Measurements from ENCODE around the gene DNAJC6. TPM values are rescaled to one million over a fixed set of nuclear protein-coding genes. Genes with fewer than 3 reads are reported as not detected.

Gene DNAJC6
- total and polyA plus RNA-seq, 2 experiments from 2014 or later = 2.5 to 2.8 TPM

DNA sequence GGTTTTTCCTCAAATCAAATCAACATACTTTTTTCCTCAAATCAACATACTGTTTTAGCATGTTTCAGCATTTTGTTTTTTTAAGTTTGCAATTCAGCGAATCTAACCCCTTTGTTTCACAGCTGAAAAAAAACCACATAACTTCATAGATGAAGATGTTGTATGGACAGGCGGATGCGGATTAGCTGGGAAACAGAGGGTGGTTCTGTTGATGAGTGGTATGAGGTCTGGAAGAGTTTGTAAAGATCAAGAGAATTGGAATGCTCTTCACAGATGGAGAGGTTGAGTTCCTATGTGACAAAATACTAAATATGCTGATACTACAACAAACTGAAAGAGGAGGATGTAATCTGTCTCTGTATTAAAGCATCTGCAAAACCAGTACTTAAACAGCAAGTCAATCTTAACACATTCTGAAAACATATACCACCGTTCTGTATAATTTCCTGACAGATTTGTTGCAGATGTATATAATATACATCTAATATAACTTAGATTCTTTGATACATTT lies 100.5 kb downstream of the DNAJC6 start:
- TF ChIP-seq EZH2 (IDR thresholded peaks at IDR 0.05; ENCODE audit: insufficient read depth, poor library complexity, severe bottlenecking) (no peak), EZH2phosphoT487 (IDR thresholded peaks at IDR 0.05; ENCODE audit: insufficient read depth, low read depth) (no peak)
- H3K27ac ChIP-seq = no peak overlapping the region
- no peaks in the 10 kb centered on the region for H4K20me1 ChIP-seq (ENCODE audit: insufficient read depth)
- WGBS, 2 experiments (ENCODE audit: low coverage in 1 of 2, low lambda C conversion rate in 2 of 2, missing lambda C conversion rate in 2 of 2) = 88 to 91% methylated on average over 4 of the region's 4 CpGs
- 0 out of 2 replicates have a peak, but pooled peaks cover 10% of the 10 kb centered on the region for H3F3A ChIP-seq (ENCODE audit: insufficient read depth)
- no peaks in the 10 kb centered on the region for H3K27me3 ChIP-seq (replicated peaks; ENCODE audit: insufficient read depth)
- no peaks in the 10 kb centered on the region for H3K36me3 ChIP-seq (ENCODE audit: low read depth)
- no peak overlapping the region for H2AFZ ChIP-seq
- H3K79me2 ChIP-seq (ENCODE audit: insufficient read depth) = no peaks in the 10 kb centered on the region
- no peaks in the 10 kb centered on the region for H3K9me2 ChIP-seq (ENCODE audit: insufficient read depth)
- no peak overlapping the region for H3K4me2 ChIP-seq (ENCODE audit: unreplicated experiment)
- peaks cover 8% of the 10 kb centered on the region; the same call in 1 of the 2 replicates for H3K4me1 ChIP-seq (ENCODE audit: insufficient read depth)
- no peak for DNase-seq
- no peaks in the 10 kb centered on the region for H3K9me3 ChIP-seq (ENCODE audit: low read depth)
- no peak overlapping the region for H3K9ac ChIP-seq
- in situ Hi-C loops (cut with MboI) = no loop called here
- H3K4me3 ChIP-seq = no peak overlapping the region

DNA sequence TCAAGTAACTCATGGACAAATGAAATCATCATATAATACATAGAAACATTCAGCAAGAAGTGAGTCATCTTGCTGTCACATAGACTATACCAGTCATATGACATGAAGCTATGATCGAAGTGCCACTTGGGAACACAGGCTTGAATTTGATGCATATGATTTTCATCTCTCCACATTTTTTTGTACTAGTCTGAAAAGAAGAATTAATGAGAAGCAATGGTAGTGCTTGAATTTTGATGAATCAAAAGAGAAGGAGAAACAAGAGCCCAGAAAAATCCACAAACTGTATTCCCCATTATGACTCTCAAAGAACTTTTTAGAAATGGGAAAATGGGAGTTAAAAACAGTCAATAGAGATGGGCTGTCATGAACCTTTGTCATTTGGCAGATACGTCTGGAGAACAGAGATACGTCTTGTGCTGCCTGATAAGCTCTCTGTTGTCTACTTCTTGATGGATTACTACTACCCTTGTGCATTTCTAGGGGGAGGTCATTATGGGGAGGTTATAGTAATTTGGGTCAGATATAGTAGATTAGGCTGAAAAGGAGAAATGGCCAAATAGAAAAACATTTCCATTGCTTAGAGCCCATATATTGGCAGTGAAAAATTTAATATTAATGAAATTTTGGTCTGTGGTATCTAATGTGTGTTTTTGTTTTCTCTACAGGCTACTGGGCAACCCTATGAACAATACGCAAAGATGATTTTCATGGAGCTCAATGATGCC lies 103.1 kb downstream of the DNAJC6 start:
- H4K20me1 ChIP-seq (ENCODE audit: insufficient read depth) = no peaks in the 10 kb centered on the region
- 0 out of 2 replicates have a peak, but pooled peaks cover 10% of the 10 kb centered on the region for H3F3A ChIP-seq (ENCODE audit: insufficient read depth)
- H3K4me2 ChIP-seq (ENCODE audit: unreplicated experiment) = no peak overlapping the region
- no peaks in the 10 kb centered on the region for H3K79me2 ChIP-seq (ENCODE audit: insufficient read depth)
- no peak overlapping the region for H3K27ac ChIP-seq
- no peak for TF ChIP-seq EZH2phosphoT487 (IDR thresholded peaks at IDR 0.05; ENCODE audit: insufficient read depth, low read depth)
- TF ChIP-seq EZH2 (IDR thresholded peaks at IDR 0.05; ENCODE audit: insufficient read depth, poor library complexity, severe bottlenecking) = no peak
- H2AFZ ChIP-seq = no peak overlapping the region
- in situ Hi-C loops (cut with MboI) = no loop called here
- no peaks in the 10 kb centered on the region for H3K9me2 ChIP-seq (ENCODE audit: insufficient read depth)
- WGBS, 2 experiments (ENCODE audit: low coverage in 1 of 2, low lambda C conversion rate in 2 of 2, missing lambda C conversion rate in 2 of 2) = 75 to 76% methylated on average over 4 of the region's 4 CpGs
- H3K9me3 ChIP-seq (ENCODE audit: low read depth) = no peaks in the 10 kb centered on the region
- H3K36me3 ChIP-seq (ENCODE audit: low read depth) = no peaks in the 10 kb centered on the region
- peak; percentile 29 for DNase-seq
- H3K27me3 ChIP-seq (replicated peaks; ENCODE audit: insufficient read depth) = no peaks in the 10 kb centered on the region
- H3K4me1 ChIP-seq (ENCODE audit: insufficient read depth) = peaks cover 8% of the 10 kb centered on the region; the same call in 1 of the 2 replicates
- H3K4me3 ChIP-seq = no peak overlapping the region
- no peak overlapping the region for H3K9ac ChIP-seq

DNA sequence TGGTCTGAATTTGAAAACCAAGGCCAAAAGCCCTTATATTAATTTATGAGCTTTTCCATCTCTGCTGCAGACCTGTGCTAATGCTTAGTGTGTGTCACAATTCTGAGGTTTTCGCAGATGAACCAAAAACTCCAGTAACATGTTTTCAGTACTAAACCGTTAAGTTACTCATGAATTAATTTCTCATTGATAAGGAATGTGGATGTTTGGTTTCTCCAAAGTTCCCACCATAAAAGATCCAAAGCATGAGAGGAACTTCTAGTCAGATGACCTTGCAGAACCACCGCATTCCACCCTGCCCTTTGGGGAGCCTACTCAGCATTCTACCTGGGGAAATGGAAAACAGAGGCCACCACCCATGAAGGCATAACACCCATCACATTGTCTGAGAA lies 103.6 kb downstream of the DNAJC6 start:
- peak overlapping the region; percentile 19; the same call in 1 of the 2 replicates for H3K27ac ChIP-seq
- H3K27me3 ChIP-seq (replicated peaks; ENCODE audit: insufficient read depth) = no peaks in the 10 kb centered on the region
- H3K36me3 ChIP-seq (ENCODE audit: low read depth) = no peaks in the 10 kb centered on the region
- H3F3A ChIP-seq (ENCODE audit: insufficient read depth) = 0 out of 2 replicates have a peak, but pooled peaks cover 10% of the 10 kb centered on the region
- H3K9me3 ChIP-seq (ENCODE audit: low read depth) = no peaks in the 10 kb centered on the region
- no peak overlapping the region for H3K4me3 ChIP-seq
- H3K4me2 ChIP-seq (ENCODE audit: unreplicated experiment) = no peak overlapping the region
- H3K4me1 ChIP-seq (ENCODE audit: insufficient read depth) = peaks cover 8% of the 10 kb centered on the region; the same call in 1 of the 2 replicates
- TF ChIP-seq EZH2phosphoT487 (IDR thresholded peaks at IDR 0.05; ENCODE audit: insufficient read depth, low read depth) = no peak
- TF ChIP-seq EZH2 (IDR thresholded peaks at IDR 0.05; ENCODE audit: insufficient read depth, poor library complexity, severe bottlenecking) = no peak
- in situ Hi-C loops (cut with MboI) = no loop called here
- H3K9ac ChIP-seq = no peak overlapping the region
- no peaks in the 10 kb centered on the region for H4K20me1 ChIP-seq (ENCODE audit: insufficient read depth)
- DNase-seq = peak; percentile 47
- H3K9me2 ChIP-seq (ENCODE audit: insufficient read depth) = no peaks in the 10 kb centered on the region
- H3K79me2 ChIP-seq (ENCODE audit: insufficient read depth) = no peaks in the 10 kb centered on the region
- no peak overlapping the region for H2AFZ ChIP-seq
- WGBS, 2 experiments (ENCODE audit: low coverage in 1 of 2, low lambda C conversion rate in 2 of 2, missing lambda C conversion rate in 2 of 2) = 71 to 79% methylated on average over 3 of the region's 3 CpGs

DNA sequence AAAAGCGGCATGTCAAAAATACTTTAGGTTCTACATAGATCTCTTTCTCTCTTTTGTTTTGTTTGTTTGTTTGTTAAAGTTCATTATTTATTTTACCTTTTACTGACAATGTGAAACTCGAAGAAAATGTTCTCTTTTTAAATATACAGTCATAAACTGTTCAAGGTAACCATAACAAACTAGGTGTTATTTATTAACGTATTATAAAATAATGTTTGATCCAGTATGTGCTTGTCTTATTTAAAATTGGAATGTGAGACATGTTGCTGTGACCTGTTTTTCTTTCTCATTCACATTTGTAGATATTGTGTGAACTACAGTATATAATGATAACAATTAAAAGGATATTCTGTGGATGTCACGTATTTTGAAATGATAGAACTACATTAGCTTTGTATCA lies 105.2 kb downstream of the DNAJC6 start:
- TF ChIP-seq EZH2 (IDR thresholded peaks at IDR 0.05; ENCODE audit: insufficient read depth, poor library complexity, severe bottlenecking) = no peak
- no peak for TF ChIP-seq EZH2phosphoT487 (IDR thresholded peaks at IDR 0.05; ENCODE audit: insufficient read depth, low read depth)
- H3K27ac ChIP-seq = no peak overlapping the region
- no peak overlapping the region for H2AFZ ChIP-seq
- H3K9me2 ChIP-seq (ENCODE audit: insufficient read depth) = no peaks in the 10 kb centered on the region
- H3K4me3 ChIP-seq = no peak overlapping the region
- no peak overlapping the region for H3K4me2 ChIP-seq (ENCODE audit: unreplicated experiment)
- no peaks in the 10 kb centered on the region for H3K36me3 ChIP-seq (ENCODE audit: low read depth)
- 72 to 73% methylated on average over 4 of the region's 4 CpGs for WGBS, 2 experiments (ENCODE audit: low coverage in 1 of 2, low lambda C conversion rate in 2 of 2, missing lambda C conversion rate in 2 of 2)
- in situ Hi-C loops (cut with MboI) = no loop called here
- H3K4me1 ChIP-seq (ENCODE audit: insufficient read depth) = peaks cover 7% of the 10 kb centered on the region; the same call in 1 of the 2 replicates
- no peak for DNase-seq
- no peaks in the 10 kb centered on the region for H4K20me1 ChIP-seq (ENCODE audit: insufficient read depth)
- peaks cover 21% of the 10 kb centered on the region; the same call in 1 of the 2 replicates for H3F3A ChIP-seq (ENCODE audit: insufficient read depth)
- no peaks in the 10 kb centered on the region for H3K27me3 ChIP-seq (replicated peaks; ENCODE audit: insufficient read depth)
- H3K9me3 ChIP-seq (ENCODE audit: low read depth) = no peaks in the 10 kb centered on the region
- no peaks in the 10 kb centered on the region for H3K79me2 ChIP-seq (ENCODE audit: insufficient read depth)
- H3K9ac ChIP-seq = no peak overlapping the region
